ENCODE data around the gene AAK1.

- TF ChIP-seq POLR2AphosphoS5 (IDR thresholded peaks at IDR 0.05; ENCODE audit: insufficient read depth, low read depth, low read length) = no peak
- TF ChIP-seq, protein P1, sequence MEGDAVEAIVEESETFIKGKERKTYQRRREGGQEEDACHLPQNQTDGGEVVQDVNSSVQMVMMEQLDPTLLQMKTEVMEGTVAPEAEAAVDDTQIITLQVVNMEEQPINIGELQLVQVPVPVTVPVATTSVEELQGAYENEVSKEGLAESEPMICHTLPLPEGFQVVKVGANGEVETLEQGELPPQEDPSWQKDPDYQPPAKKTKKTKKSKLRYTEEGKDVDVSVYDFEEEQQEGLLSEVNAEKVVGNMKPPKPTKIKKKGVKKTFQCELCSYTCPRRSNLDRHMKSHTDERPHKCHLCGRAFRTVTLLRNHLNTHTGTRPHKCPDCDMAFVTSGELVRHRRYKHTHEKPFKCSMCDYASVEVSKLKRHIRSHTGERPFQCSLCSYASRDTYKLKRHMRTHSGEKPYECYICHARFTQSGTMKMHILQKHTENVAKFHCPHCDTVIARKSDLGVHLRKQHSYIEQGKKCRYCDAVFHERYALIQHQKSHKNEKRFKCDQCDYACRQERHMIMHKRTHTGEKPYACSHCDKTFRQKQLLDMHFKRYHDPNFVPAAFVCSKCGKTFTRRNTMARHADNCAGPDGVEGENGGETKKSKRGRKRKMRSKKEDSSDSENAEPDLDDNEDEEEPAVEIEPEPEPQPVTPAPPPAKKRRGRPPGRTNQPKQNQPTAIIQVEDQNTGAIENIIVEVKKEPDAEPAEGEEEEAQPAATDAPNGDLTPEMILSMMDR (IDR thresholded peaks at IDR 0.05; ENCODE audit: extremely low read depth in 1 of 2, insufficient read depth in 1 of 2, low read depth in 1 of 2, low read length in 2 of 2) = no peak
- no peak for TF ChIP-seq FOS (IDR thresholded peaks at IDR 0.05; ENCODE audit: borderline replicate concordance, insufficient read depth, low read length)
- no peak for TF ChIP-seq EZH2 (IDR thresholded peaks at IDR 0.05; ENCODE audit: borderline replicate concordance, low read depth, low read length, severe bottlenecking)
Observed at GRCh38 chr2:69589973-69590652, 53.4 kb downstream of the AAK1 start.

Data from endothelial cell of umbilical vein (primary cell).